Dedifferentiated amniotic fluid mesenchymal stem cell (primary cell): ENCODE results near the gene SYCP2.

Experiments used
- DNase-seq: peaks from one replicate; pipeline ENCODE4 v3.0.0-alpha.2; 2016; ENCODE audit errors: extremely low spot score

The SYCP2 gene

DNA sequence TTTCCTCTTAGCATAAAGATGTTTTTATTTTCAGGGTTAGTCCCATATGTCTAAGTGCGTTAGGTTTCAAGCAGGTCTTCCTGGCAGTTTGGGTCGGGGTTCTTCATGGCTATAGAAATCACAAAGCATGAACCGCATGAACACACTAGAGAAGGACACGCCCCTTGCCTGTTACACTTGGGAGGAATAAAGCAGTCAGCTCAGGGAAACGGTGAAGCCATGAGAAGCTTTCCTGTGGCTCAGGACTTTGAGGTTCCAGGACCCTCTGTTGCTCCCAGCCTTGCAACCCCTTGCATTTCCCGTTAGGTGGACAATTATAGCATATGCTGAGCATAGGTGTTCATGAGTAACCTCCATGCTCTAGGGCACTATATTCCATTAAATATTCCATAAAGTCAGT lies 96.7 kb downstream of the SYCP2 start:
- no peak for DNase-seq

DNA sequence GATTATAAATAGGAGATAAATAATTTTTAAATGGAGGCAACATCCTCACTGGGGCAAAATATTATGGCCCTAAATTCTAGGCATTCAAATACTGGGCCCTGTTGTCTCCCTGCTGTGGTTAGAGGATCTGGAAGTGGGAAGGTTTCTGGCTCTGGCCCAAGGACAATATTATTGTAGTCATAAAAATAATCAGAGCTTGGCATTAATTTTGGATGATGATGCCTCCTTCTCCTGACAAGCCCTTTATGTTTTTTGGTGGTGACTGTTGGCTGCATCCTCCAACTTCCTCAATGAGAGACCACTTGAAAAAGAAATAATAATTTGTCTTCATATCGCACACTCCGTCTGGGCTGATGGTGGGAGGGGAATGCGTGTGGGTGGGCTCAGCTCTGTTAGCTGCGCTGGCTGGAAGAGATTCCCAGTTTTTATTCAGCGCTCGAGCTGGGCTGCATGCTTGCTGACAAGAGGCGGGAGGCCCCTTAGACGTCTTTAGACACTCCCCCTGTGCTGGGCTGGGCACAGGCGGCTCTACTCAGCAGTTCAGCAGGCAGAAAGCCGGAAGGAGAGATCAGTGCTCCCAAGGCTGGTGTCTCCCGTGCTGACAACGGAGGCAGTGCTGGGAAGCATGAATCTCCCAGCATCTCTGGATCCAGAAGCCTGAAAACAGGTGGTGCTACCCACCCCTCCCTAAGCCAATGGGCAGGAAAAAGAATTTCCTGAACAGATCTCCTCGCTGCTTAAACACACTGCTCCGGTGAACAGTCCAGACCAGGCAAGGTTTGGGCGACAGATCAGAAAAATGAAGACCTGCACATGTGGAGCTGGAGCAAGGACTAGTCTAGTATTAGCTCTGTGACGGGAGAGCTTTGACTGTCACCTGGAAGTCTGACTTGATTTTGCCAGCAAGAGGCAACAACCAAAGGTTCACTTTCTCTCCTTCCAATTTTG lies 97.7 kb downstream of the SYCP2 start:
- DNase-seq = peak; percentile 34

DNA sequence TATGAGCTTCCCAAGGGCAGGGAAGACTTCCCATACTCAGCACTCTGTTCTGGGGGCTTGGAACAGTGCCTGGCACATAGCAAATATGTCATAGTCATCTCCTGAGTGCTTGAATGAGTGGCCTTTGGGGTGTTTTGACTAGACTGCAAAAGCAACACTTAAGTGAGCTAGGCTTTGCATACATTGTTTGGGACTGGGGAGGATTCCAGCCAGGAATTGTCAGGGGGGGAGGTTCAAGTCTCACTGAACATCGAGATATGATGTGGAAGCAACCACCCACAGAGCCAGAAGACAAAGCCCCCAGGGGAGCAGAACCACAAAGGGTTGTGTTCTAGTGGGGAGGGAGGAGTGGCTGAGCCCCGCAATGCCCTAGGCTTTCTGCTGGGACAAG lies 98.4 kb downstream of the SYCP2 start:
- no peak for DNase-seq

DNA sequence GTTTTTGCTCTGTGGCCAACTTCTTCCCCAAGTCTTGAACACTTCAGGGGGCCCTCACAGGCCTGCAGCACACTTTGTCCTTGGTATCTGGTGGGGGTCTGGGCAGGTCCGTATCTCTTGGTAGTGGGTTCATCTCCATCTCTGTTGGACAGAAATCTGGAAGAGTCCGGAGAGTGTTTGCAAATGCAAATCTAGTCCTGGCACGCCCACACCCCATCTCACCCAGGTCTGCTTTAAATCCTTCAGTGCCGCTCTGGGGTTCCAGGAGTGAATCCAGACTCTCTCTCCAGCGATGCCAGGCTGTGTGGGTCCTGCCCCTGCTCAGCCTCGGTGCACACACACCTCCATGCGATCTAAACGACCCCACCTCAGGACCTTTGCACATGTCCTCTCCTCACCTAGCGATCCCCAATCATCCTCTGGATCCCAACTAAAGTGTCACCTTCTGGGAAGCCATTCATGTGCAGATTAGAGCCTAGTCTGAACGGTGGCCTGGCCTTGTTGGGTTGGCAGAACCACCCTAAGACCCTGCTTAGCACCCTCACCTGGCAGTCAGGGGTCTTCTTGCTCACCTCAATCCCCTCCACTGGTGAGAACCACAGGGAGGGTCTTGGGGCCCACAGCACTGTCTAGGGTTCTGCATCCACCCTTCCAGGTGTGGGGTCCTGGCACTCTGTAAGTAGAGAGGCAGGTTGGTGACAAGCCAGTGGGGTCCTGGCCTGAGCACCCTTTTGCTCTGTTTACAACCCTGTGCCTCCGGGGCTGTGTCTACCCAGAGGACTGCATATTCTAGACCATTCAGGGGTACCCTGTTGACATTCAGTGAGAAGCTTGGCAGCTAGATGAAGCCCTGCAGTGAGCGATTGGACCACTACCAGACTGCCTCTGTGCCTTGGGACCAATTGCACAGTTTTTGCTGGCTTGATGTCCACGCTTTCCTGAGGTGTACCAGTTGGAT lies 100.8 kb downstream of the SYCP2 start:
- no peak for DNase-seq

DNA sequence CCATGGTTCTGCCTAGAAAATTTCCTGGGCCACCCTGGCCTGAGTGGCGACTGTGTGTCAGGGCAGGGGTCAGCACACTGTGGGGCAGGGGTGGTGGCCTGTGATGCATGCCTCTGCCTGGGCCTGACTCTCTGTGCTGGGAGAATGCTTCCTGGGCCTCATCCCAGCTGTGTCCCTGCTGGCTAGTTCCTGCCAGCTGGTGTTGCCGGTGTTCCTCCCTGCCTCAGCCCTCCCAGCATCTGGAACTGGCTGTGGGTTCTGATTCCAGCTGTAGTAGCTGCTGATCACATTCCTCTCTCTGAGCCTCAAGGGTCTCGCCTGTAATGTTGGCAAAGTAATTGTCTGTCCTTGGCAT lies 101.5 kb downstream of the SYCP2 start:
- DNase-seq = no peak

DNA sequence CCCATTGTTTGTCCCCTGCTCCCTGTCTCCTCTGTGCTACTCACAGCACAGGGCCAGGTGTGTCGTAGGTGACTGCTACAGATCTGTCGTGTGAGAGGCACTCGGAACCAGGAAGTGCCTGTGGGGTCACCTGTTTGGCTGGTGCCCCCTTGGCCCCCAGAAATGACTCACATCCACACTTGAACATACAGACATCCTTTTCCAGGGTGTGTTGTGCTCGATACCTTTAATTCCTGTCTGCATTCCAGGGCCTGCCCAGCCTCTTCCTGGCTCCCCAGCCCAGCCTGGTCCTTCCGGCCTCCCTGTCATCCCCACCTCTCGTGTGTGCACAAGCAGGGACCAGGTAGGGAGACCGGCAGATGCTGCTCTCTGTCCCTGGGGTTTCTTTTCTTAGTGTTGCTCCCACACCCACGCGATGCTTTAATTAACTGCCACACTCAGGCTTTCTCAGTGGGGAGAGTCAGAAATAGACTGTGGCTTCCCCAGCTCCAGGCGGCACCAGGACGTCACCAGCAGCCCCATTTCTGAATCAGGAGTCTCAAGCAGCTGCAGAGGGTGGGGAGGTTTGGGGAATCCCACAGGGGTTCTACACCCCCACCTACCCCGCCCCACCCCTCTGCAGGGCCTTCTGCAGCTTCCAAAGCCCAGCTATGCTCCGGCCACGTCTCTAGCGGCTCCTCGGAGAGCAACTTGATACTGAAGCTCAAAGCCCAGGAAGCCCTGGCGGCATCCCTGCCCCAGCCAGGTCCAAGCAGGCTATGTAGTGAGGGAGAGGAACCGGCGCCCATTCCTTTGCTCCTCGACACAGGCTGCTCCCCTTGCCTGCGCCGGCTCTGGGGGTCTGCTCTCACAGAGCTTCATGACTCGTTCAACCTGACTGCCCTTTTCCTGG lies 102.2 kb downstream of the SYCP2 start:
- DNase-seq = no peak

DNA sequence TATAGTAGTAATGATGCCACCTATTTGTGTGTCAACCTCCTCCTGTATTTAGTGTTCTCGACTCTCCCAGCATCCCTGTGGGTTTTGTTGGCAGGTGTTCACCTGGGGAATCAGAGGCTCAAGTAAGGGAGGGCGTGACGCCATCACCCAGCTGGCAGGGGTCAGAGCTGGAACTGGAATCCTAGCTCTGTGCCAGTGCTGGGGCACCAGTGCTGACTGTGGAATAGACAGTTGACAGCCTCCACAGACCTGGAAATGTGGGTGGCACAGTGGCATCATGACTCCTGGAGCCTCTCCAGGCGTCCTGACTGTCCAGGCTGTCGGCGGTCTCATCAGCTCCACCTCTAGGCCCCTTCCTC lies 102.8 kb downstream of the SYCP2 start:
- DNase-seq = no peak

DNA sequence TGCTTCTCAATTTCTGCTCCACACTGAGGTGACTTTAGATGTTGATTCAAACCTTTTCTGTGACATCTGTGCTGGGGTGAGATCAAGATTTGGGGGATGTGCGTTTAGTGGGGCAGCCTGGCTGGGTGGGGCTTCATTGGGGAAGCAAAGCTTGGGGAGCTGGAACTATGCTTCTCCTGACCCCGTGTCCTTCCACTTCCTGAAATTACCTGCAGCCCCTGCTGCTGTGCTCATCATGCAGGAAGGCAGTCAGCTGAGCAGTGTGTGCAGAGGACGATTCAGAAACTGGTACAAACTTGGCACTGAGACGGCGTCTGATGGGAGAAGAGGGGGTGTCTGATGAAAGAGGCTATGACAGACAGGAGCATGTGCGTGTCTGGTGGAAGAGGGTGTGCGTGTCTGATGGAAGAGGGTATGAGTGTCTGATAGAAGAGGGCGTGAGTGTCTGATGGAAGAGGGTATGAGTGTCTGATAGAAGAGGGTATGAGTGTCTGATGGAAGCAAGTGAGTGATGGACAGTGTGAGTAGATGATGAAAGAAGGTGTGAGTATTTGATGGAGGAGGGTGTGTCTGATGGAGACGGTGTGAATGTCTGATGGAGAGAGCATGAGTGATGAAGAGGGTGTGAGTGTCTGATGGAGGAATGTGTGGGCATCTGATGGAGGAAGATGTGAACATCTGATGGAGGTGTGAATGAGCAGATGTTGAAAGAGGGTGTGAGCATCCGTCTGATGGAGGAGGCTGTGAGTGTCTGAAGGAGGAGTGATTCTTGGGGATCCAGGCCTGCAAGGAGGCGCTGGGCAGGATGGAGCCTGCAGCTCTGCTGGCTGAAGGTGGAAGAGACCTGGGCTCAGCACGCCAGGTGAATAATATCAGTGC lies 103.4 kb downstream of the SYCP2 start:
- DNase-seq = no peak

DNA sequence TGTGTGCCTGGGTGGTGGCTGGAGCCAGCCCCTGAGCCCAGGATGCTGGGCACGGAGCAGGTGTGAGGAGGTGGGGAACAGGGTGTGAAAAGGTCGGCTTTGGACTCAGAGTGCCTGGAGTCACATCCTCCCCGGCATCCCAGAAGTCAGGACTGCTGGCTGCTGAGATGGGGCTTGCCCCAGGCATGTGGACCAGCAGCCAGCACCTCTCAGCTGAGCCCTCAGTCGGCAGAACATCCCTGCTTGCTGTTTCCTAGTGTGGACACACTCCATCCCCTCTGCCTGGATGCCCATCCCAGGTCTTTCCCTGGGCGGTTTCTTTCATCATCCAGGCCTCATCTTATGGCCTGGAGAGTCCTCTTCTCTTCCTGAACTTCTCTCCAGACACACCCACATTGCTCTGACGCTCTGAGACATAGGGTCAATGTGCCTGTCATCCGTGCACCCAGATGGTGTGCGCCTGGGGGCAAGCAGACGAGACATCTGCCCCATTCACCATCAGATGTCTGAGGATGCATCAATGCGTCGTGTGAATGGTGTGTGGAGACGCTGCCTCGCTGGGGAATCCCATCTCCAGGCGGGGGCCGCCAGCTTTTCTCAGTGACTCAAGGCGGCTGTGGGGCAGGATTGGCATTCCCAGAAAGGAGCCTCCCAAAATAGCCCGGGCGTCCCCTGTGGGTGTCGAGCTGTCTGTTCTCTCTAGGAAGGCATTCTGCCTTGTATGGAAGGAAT lies 104.2 kb downstream of the SYCP2 start:
- no peak for DNase-seq

DNA sequence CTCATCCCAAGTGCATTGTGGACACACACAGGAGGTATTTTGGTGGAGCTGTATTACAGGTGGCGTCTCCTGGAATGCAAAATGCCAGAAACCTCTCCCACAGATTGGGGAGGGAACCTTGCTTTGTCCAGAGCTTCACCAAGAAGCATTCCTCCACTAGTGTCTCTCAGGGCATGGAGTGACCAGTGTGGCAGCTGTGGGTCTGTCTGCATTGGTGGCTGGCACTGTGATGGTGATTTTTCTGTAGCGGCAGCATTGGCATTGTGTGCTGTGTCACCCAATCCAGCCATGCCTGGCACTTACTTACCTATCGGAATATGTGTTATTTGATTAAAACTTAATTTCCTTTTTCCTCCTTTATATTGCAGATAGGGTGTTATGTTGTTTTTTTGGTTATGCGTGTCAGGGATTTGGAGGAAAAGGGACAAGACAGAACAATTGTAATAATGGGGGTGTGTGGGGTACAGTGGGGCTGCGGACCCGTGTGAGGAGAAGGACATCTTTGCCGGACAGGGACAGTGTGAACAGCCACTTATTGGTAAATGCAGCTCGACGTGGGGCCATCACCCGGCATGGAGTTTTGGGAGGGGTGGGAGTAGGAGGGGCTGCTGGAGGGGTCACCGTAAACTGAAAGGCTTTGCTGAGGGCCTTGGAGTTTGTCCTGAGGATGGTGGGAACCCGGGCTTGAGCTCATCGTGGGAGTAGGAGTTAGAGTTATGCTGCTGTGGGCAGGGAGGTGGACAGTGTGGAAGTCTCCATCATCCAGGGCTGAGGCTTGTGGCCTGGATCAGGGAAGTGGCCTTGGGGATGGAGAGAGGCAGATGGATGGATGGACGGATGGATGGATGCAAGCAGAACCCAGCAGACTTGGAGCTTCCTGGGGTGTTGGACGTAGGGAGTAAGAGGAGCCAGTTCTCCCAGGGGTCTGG lies 105.0 kb downstream of the SYCP2 start:
- no peak for DNase-seq

DNA sequence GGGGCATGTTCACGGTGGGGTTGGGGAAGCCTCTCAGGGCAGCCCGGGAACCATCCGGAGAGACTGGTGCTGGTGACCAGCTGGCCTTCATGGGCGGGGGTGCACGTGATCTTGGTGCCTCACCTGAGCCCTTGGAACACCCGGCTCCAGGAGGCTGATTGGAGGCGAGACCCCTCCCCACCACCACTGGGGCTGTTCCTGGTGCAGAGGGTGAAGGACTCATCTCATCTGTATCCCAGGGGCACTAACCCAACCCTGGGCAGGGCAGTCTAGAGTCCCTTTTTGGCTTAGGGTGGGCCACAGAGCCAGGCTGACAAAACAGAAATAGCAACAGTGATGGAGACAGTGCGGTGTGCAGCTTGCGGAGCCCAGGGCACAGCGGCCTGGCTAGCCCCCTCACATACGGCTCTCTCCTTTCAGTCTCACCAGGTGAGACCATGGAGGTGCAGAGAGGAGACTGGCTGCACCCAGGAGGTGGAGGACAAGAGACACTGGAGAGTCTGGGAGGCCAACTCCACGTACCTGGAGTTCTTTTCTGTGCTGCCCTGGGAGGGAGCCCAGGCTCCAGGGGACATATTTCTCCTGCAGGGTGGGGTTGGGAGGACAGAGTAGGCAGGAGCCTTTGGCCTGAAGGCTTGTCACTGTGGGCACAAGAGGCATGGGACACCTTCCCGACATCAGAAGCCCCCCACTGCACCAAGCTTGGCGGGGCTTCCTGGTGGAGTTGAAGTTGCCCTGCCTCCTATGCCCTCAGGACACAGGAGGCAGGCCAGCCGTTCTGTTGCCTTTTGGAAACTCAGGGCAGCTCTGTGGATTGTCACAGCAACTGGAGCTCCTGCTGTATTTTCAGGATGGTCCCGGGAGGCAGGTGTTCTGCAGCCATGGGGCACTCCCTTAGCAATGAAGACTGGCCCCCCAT lies 106.0 kb downstream of the SYCP2 start:
- DNase-seq = no peak

DNA sequence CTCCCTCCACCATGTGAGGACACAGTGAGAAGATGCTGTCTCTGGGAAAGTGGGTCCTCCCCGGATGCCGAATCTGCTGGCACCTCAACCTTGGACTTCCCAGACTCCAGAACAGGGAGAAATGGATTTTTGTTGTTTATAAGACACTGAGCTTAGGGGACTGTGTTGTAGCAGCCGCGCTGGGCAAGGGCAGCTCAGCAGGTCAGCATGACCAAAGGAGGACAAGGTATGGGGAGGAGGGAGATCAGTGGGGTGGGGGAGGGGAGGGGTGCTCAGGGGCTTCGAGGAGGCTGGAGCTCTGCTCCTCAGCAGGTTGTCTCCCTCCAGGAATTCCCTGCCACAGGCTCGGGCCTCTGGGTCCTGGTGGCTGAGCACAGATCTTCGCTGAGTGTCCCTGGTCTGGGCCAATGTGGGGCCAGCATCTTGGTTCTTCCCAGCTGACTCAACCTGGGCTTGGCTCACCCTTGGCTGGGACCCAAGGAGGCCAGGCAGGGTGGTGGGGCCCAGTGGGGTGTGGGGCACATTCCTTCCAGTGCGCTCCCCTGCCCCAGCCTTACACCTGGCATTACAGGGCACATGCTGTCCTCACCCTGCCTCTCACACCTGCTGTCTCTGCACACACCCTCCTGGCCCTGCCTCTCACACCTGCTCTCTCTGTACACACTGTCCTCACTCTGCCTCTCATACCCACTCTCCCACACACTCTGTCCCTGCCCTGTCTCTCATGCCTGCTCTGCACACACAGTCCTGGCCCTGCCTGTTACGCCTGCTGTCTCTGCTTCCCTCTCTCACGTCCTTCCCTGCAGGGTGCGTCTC lies 107.3 kb downstream of the SYCP2 start:
- no peak for DNase-seq

DNA sequence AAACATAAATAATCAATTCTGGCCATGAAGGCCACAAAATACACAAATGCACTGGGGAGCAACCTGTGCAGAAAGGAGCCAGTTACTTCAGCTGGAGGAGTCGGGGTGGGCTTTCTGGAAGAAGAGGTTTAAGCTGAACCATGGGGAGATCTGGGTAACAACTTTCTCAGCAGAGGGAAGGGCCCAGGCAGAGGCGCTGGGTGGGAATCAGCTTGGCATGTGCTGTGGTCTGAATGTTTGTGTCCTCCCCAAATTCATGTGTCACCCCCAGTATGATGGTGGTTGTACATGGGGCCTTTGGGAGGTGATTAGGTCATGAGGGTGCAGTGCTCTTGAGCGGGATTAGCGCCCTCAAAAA lies 107.9 kb downstream of the SYCP2 start:
- no peak for DNase-seq

DNA sequence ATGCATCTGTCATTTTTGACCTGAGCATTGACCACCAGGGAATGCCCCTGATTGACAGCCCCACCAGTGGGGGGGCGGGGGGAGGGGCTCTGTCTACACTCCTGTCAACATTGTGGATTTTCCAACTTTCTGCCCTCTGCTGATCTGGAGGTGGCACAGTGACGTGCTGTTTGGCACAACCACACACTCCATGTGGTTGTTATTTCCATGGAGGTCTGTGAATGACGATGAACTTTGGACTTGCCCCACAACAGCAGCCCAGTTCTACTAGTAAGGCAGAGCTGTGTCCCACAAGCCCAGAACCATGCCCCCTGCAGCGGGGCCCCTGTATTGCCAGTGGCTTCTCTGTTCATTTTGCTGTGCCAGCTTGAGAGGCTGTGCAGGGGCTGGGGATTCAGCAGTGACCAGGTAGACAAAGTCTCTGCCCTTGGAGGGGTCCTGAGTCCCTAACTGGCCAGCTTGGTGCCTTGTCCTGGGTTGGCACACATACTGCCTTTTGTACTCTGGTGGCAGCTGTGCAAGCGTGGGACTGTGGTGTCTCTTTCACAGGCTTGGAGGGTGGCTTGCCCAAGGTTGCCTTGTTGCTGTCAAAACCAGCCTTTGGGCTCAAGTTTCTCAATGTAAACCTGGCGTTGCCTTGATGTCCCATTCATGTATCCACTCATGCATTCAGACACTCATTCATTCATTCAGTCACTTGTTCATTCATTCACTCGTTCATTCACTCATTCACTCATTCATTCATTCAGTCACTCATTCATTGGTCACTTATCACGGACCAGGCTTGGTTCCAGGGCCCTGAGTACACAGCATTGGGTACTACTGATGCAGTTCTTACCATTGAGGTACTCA lies 108.5 kb downstream of the SYCP2 start:
- no peak for DNase-seq

DNA sequence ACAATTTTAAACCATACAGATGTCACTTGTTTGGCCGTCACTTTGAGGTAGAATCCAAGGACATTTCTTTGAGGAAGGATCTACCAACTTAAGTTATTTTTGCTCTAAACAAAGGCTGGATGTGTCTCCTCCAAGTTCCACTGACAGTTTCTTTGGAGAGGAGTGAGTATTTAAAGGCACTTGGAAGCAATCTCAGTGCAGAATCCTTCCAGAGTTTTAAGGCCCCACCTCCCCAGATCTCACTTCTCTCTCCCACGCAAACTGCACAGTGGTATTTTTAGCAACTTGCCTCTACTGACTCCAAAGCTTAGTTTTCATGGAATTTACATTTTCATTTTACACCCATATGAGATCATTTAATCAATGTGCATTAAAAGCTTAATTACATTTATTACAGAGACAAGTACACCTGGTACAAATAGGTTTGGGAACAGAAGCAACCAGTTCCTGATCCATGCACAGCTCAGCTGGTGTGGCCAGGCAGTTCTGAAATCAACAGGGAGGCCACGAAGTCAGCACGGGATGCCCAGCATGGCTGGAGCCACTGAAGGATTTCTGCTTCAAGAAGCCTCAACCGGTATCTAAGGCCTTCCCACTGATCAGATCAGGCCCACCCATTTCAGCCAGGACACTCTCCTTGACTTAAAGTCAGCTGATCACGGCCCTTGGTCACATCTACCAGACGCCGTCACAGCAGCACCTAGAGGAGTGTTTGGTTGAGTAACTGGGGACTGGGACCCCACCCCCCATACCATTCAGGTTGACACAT lies 109.8 kb downstream of the SYCP2 start:
- no peak for DNase-seq
